T47D (cell line): Measurements from ENCODE around the gene KRTAP19-4.
A peak's percentile ranks its signal among the peaks of the same experiment; 100 is the strongest.

Experiments
- DNase-seq, 2 experiments: peaks; one replicate each; pipeline versions ENCODE4 v3.0.0 to v3.0.0-alpha.2; 2011 to 2012; ENCODE audit warnings: low read depth in 1 of 2, low spot score in 1 of 2
- JUND ChIP-seq: IDR thresholded peaks from 2 replicates; pipeline ENCODE4 v1.6.1; 2012; ENCODE audit warnings: low read depth
- in situ Hi-C: cut with HindIII; loops from 2 replicates; pipeline ENCODE4 v1.10.0; 2016; ENCODE audit warnings: low sequenced_read_pairs, low pct_unique_long_range_greater_than_20kb

The KRTAP19-4 gene

GRCh38 chr21:30468900-30469714, 27.9 kb downstream of the KRTAP19-4 start:
- in situ Hi-C loops, result no loop called here
- no peak for DNase-seq
- TF ChIP-seq JUND, result no peak

- peak in 1 of 2 experiments; percentile 62 for DNase-seq
These were observed 33.3 kb downstream of the KRTAP19-4 start for GRCh38 chr21:30463713-30464112.

GRCh38 chr21:30448514-30448913, 48.5 kb downstream of the KRTAP19-4 start:
- in situ Hi-C loops, result no loop called here
- TF ChIP-seq JUND, result no peak
- no peak for DNase-seq

More at GRCh38 chr21:30463713-30464112, 33.3 kb downstream of the KRTAP19-4 start:
- in situ Hi-C loops, result no loop called here
- TF ChIP-seq JUND, result no peak

- no peak for DNase-seq
- no peak for TF ChIP-seq JUND
- in situ Hi-C loops, result no loop called here
These were observed 49.9 kb downstream of the KRTAP19-4 start for GRCh38 chr21:30447056-30447455.
